ENCODE measurements around the gene PDE2A. TPM values are rescaled to one million over a fixed set of nuclear protein-coding genes. Genes with fewer than 3 reads are reported as not detected.

The PDE2A gene
- total and polyA plus RNA-seq, 2 donors (not counting 3 experiments of a cell fraction or from before 2014, with no cell fraction given) = 14.8 to 16.8 TPM

GRCh38 chr11:72598906-72599305, 75.3 kb downstream of the PDE2A start:
- FAIRE-seq = peak; percentile 88
- H3K9ac ChIP-seq (replicated peaks; ENCODE audit: extremely low read depth, insufficient read depth, low read length) = no peak overlapping the region
- no peak overlapping the region for H3K4me2 ChIP-seq (ENCODE audit: insufficient read depth, low read length)
- CTCF ChIA-PET = interaction anchor here (0.6 to 4.6 kb wide), 35 partner anchors 9 to 579 kb away, joined by 3 to 166 read pairs (median 6); no protein-coding TSS in a partner anchor
- no peak overlapping the region for H2AFZ ChIP-seq (ENCODE audit: low read depth, low read length)
- peak; percentile 59 to 85 for TF ChIP-seq CTCF (IDR thresholded peaks at IDR 0.05; ENCODE audit: extremely low read depth in 1 of 2, insufficient read depth in 1 of 2, low read depth in 1 of 2, low read length in 2 of 2)
- no peak for TF ChIP-seq POLR2AphosphoS5 (IDR thresholded peaks at IDR 0.05; ENCODE audit: insufficient read depth, low read depth, low read length)
- intact Hi-C loops (cut with micrococcal nuclease) (loop anchor here (1.0 kb wide), 3 partner anchors 14 to 84 kb away; no protein-coding TSS in a partner anchor), dilution Hi-C loops (cut with MboI; ENCODE audit: extremely low pct_ligation_motif_present, low sequenced_read_pairs) (no loop called here)
- POLR2A ChIA-PET = no interaction called here
- H3K9me3 ChIP-seq (replicated peaks; ENCODE audit: control insufficient read depth, insufficient read depth, low read length) = no peaks in the 10 kb centered on the region
- H3K4me3 ChIP-seq (replicated peaks in 1 of 3; ENCODE audit: insufficient read depth in 1 of 3, low read depth in 1 of 3, low read length in 3 of 3) = no peak overlapping the region
- no peak overlapping the region for H3K27ac ChIP-seq (ENCODE audit: insufficient read depth, low read depth, low read length)
- H3K4me1 ChIP-seq (ENCODE audit: control insufficient read depth, extremely low read depth, insufficient read depth, low read length) = no peaks in the 10 kb centered on the region
- DNase-seq (ENCODE audit: low read depth, low spot score) = peak; percentile 44
- no peaks in the 10 kb centered on the region for H3K79me2 ChIP-seq (ENCODE audit: control insufficient read depth, insufficient read depth, low read length)
- no peaks in the 10 kb centered on the region for H3K9me1 ChIP-seq (replicated peaks; ENCODE audit: control insufficient read depth, extremely low read depth, insufficient read depth, low read length)
- H3K36me3 ChIP-seq (ENCODE audit: control insufficient read depth in 2 of 2, extremely low read depth in 1 of 2, insufficient read depth in 2 of 2, low read length in 2 of 2) = no peaks in the 10 kb centered on the region
- H4K20me1 ChIP-seq (replicated peaks; ENCODE audit: control insufficient read depth, extremely low read depth, insufficient read depth, low read length) = no peaks in the 10 kb centered on the region
- no peaks in the 10 kb centered on the region for H3K27me3 ChIP-seq (ENCODE audit: control insufficient read depth in 2 of 2, insufficient read depth in 2 of 2, low read length in 2 of 2)
- BruUV-seq (replicated peaks) = no TSS peak

GRCh38 chr11:72598466-72598865, 75.8 kb downstream of the PDE2A start:
- POLR2A ChIA-PET = no interaction called here
- Histone ChIP-seq H3K4me2 (ENCODE audit: insufficient read depth, low read length) (no peak overlapping the region), H3K9me1 (replicated peaks; ENCODE audit: control insufficient read depth, extremely low read depth, insufficient read depth, low read length) (no peaks in the 10 kb centered on the region), H3K4me1 (ENCODE audit: control insufficient read depth, extremely low read depth, insufficient read depth, low read length) (no peaks in the 10 kb centered on the region), H3K27me3 (ENCODE audit: control insufficient read depth in 2 of 2, insufficient read depth in 2 of 2, low read length in 2 of 2) (no peaks in the 10 kb centered on the region), H3K27ac (ENCODE audit: insufficient read depth, low read depth, low read length) (no peak overlapping the region), H3K9me3 (replicated peaks; ENCODE audit: control insufficient read depth, insufficient read depth, low read length) (no peaks in the 10 kb centered on the region), H3K9ac (replicated peaks; ENCODE audit: extremely low read depth, insufficient read depth, low read length) (no peak overlapping the region), H3K4me3 (replicated peaks in 1 of 3; ENCODE audit: insufficient read depth in 1 of 3, low read depth in 1 of 3, low read length in 3 of 3) (no peak overlapping the region), H2AFZ (ENCODE audit: low read depth, low read length) (no peak overlapping the region), H3K36me3 (ENCODE audit: control insufficient read depth in 2 of 2, extremely low read depth in 1 of 2, insufficient read depth in 2 of 2, low read length in 2 of 2) (no peaks in the 10 kb centered on the region), H4K20me1 (replicated peaks; ENCODE audit: control insufficient read depth, extremely low read depth, insufficient read depth, low read length) (no peaks in the 10 kb centered on the region), H3K79me2 (ENCODE audit: control insufficient read depth, insufficient read depth, low read length) (no peaks in the 10 kb centered on the region)
- intact Hi-C loops (cut with micrococcal nuclease) = no loop called here
- no TSS peak for BruUV-seq (replicated peaks)
- CTCF ChIA-PET = interaction anchor here (0.6 to 4.6 kb wide), 33 partner anchors 10 to 579 kb away, joined by 3 to 166 read pairs (median 7); no protein-coding TSS in a partner anchor
- no peak for FAIRE-seq
- TF ChIP-seq POLR2AphosphoS5 (IDR thresholded peaks at IDR 0.05; ENCODE audit: insufficient read depth, low read depth, low read length) = no peak
- no peak for TF ChIP-seq CTCF (IDR thresholded peaks at IDR 0.05; ENCODE audit: extremely low read depth in 1 of 2, insufficient read depth in 1 of 2, low read depth in 1 of 2, low read length in 2 of 2)
- TF ChIP-seq POLR2A (IDR thresholded peaks at IDR 0.05; ENCODE audit: low read depth, low read length) = no peak
- TF ChIP-seq MYC (IDR thresholded peaks at IDR 0.05; ENCODE audit: low read depth, low read length) = no peak
- no peak for TF ChIP-seq JUN (IDR thresholded peaks at IDR 0.05; ENCODE audit: borderline replicate concordance, insufficient read depth, insufficient read length, low read depth)
- TF ChIP-seq FOS (IDR thresholded peaks at IDR 0.05; ENCODE audit: borderline replicate concordance, insufficient read depth, low read length) = no peak
- no peak for TF ChIP-seq MAX (IDR thresholded peaks at IDR 0.05; ENCODE audit: insufficient read depth, insufficient read length)
- no peak for DNase-seq (ENCODE audit: low read depth, low spot score)
- dilution Hi-C loops (cut with MboI; ENCODE audit: extremely low pct_ligation_motif_present, low sequenced_read_pairs) = no loop called here

Measured in endothelial cell of umbilical vein (primary cell).